Fibroblast of the aortic adventitia (primary cell): ENCODE data around the gene RILPL2. TPM values are rescaled to one million over a fixed set of nuclear protein-coding genes. Genes with fewer than 3 reads are reported as not detected.
A peak's percentile ranks its signal among the peaks of the same experiment; 100 is the strongest.
"Not testable (repeated sequence)": the region's sequence is repeated elsewhere in the genome, so short reads cannot be mapped to it uniquely, and the experiment has no call there.

Experiments
- DNase-seq: peaks from one replicate; pipeline ENCODE4 v3.0.0-alpha.2; 2010; ENCODE audit warnings: low read depth
- H3K4me3 ChIP-seq: 2 replicates; pipeline ENCODE4 v1.5.1; 2011; ENCODE audit warnings: low read depth, mild to moderate bottlenecking, control low read depth, low read length, moderate library complexity
- total RNA-seq: library from RNA; depleted of rRNA; stranded (reverse); fragments of >200 nt; gene quantifications from 2 replicates; pipeline ENCODE4 v1.2.3, GENCODE V29; 2012; ENCODE audit warnings: low replicate concordance
- TF ChIP-seq, protein P1 (sequence below): IDR thresholded peaks from 2 replicates; pipeline ENCODE4 v1.5.1; 2011; ENCODE audit warnings: mild to moderate bottlenecking, low read length, control low read depth, inconsistent platforms; ENCODE audit not compliant: insufficient read depth

Gene RILPL2, protein sequence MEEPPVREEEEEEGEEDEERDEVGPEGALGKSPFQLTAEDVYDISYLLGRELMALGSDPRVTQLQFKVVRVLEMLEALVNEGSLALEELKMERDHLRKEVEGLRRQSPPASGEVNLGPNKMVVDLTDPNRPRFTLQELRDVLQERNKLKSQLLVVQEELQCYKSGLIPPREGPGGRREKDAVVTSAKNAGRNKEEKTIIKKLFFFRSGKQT
- total RNA-seq: 3.6 and 7.4 TPM in 2 replicates

DNA sequence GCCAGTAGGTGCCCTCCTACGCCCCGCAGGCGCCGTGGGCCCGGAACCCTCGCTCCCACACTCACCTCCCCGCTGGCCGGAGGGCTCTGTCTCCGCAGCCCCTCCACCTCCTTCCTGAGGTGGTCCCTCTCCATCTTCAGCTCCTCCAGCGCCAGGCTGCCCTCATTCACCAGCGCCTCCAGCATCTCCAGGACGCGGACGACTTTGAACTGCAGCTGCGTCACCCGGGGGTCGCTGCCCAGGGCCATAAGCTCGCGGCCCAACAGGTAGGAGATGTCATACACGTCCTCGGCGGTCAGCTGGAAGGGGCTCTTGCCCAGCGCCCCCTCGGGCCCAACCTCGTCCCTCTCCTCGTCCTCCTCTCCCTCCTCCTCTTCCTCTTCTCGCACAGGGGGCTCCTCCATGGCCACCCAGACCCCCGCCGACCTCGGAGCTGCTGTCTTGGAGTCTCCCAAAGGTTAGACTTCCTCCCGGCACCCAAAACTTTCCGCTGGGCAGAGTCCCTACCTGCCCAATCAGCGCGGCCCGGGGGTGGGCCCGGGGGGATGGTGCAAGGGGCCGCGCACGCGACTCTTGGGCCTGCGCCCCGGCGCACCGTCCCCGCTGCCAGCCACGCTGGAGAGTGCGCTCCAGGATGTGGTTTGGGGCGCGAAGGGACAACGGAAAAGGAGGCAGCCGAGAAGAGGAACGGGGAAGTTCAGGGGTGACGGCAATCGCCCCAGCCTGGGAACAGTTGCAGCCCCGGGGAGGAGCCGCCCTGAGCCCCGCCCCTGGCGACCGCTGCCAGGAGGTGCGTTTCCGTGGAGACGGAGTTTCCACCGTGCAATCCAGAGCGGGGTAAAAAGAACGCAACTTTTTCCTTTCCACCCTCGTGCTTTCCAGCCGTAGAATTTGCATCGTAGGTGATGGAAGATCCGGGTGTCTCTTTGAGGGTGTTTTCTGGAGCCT is at the start of gene RILPL2:
Gene RILPL2 (minus strand): TSS at position 668 of the 948 bp plus-strand sequence. CDS start 264 bp downstream, at position 404.
- TF ChIP-seq, protein P1, sequence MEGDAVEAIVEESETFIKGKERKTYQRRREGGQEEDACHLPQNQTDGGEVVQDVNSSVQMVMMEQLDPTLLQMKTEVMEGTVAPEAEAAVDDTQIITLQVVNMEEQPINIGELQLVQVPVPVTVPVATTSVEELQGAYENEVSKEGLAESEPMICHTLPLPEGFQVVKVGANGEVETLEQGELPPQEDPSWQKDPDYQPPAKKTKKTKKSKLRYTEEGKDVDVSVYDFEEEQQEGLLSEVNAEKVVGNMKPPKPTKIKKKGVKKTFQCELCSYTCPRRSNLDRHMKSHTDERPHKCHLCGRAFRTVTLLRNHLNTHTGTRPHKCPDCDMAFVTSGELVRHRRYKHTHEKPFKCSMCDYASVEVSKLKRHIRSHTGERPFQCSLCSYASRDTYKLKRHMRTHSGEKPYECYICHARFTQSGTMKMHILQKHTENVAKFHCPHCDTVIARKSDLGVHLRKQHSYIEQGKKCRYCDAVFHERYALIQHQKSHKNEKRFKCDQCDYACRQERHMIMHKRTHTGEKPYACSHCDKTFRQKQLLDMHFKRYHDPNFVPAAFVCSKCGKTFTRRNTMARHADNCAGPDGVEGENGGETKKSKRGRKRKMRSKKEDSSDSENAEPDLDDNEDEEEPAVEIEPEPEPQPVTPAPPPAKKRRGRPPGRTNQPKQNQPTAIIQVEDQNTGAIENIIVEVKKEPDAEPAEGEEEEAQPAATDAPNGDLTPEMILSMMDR: no peak
- H3K4me3 ChIP-seq: peak within 1 kb of the TSS; percentile 91
- DNase-seq: peak; percentile 73

DNA sequence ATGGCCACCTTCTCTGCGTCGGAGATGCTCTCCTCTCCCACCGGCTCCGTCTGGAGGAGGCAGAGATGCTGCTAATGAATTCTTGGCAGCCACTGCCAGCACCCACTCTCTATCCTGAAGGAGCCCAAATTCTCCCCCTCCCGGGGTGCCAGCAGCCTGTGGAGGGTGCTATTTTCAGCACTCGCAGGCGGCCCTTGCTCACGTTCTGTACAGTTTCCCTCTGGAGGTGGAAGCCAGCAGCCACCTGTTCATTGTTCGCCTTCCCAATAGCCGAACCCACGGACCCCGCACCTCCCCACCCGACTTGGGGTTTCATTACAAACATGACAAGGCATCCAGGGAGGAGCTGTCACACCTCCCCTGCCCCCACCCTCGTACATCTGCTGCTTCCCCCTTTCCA is 49.3 kb upstream of the RILPL2 start:
- no peak overlapping the region for H3K4me3 ChIP-seq
- DNase-seq: no peak
- TF ChIP-seq, protein P1: no peak

DNA sequence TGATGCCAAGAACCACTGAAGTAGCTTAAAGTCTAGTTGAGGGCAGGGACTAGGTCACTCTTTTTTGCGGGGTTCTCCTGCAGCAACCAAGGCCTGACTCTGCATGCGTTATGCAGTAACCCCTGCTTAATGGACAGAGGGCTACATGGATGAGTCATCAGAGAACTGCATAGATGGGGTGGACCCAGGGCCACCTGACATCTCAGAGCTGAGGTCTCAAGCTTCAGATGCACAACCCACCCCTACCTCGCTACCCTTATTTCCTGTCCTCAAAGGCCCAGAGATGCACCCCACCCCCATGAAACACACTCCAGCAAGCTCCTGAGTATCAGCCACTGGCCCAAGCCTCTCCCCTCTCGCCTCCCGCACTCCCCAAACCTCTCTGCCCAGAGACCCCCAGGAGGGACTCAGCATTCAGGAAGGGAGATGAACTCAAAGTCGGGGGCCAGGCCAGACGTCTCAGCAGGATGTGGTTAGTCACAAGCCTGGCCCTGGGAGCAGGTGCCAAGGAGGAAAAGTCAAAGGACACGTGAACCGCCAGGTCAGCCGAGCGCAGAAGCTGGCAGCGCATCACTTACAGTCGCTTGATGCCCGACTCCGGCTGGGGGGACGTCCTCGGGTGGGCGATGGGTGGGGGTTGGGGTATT is 47.2 kb upstream of the RILPL2 start:
- TF ChIP-seq, protein P1: no peak
- no peak overlapping the region for H3K4me3 ChIP-seq
- DNase-seq: no peak

DNA sequence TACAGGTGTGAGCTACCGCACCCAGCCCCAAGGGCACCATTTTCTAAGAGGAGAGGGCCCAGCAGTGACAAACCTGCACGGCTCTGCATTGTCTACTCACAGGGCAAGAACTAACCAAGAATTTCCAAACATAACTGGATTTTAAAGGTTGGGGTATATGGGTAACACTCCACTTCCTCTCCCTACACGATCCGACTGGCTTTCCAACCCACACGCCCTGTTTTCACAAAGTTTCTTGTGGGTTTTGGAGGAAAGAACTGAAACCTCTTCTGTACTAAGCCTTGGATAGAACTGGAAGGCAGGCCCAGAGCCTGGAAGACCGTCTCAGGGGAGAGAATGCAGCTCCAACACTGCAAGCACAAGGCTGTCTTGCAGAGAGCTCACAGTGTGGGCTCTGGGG is 46.4 kb upstream of the RILPL2 start:
- no peak for DNase-seq
- no peak overlapping the region for H3K4me3 ChIP-seq
- TF ChIP-seq, protein P1: no peak

DNA sequence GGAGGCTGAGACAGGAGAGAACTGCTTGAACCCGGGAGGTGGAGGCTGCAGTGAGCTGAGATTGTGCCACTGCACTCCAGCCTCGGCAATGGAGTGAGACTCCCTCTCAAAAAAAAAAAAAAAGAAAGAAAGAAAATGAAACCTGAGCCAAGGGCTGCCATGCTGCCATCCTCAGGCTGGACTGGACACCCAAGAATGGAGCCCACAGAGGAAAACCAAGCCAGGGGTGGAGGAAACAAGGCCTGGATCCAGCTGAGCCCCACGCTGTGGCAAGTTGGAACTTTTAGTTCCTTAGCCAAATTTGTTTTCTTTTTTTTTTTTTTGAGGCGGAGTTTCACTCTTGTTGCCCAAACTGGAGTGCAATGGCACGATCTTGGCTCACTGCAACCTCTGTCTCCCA is 44.8 kb upstream of the RILPL2 start:
- H3K4me3 ChIP-seq, DNase-seq: not testable (repeated sequence)

DNA sequence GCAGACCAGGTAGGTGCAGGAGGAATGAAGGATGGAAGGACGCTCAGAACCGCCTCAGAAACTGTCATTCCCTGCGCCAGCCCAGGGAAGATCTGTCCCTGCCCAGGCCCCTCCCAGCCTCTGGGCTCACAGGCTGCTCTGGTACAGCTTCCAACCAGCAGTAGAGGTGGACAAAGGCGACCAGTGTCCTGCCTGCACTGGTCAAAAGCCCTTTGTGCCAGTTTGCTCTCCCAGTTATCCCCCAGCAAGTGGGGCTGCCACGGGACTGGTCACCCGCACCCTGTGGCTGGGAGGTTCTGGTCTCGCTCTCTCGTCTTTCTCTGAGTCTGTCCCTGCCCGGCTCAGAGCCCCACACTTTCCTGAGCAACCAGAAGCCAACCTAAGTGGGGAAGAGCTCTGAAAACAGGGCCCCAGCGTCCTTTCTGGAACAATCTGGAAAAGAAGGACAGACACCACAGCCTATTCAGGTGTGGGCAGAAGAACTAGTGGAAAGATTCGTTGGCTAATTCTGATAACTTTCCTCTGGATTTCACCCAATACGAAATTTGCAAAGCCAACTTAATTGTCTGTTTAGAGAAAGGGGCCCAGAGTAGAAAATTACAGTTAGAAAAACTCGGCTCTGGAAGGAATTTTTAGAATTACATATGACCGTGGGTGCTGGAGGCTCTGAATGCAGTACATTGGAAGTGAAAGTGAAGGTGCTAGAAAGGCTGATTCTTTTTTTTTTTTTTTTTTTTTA is 43.1 kb upstream of the RILPL2 start:
- no peak overlapping the region for H3K4me3 ChIP-seq
- TF ChIP-seq, protein P1: no peak
- no peak for DNase-seq
